Smooth muscle cell (in vitro differentiated cells): ENCODE measurements around the gene GFOD1. TPM values are rescaled to one million over a fixed set of nuclear protein-coding genes. Genes with fewer than 3 reads are reported as not detected.
"Not testable (repeated sequence)": the region's sequence is repeated elsewhere in the genome, so short reads cannot be mapped to it uniquely, and the experiment has no call there.

Source experiments
- DNase-seq: peaks from one replicate; lab custom pipeline; 2025; ENCODE audit not compliant: unreplicated experiment; lab: John Stamatoyannopoulos, UW
- H2AFZ ChIP-seq: fragments of 200-600 bp; sonication (generic); 2 replicates; pipeline ENCODE4 v1.6.0; 2016; ENCODE audit warnings: antibody characterized with exemption, low read depth, mild to moderate bottlenecking
- H3F3A ChIP-seq: fragments of 200-600 bp; sonication (generic); 2 replicates; pipeline ENCODE4 v1.6.0; 2017; ENCODE audit warnings: antibody characterized with exemption, low read depth
- H3K27ac ChIP-seq: fragments of 200-600 bp; sonication (generic); 2 replicates; pipeline ENCODE4 v1.5.1; 2016; ENCODE audit warnings: low read depth, mild to moderate bottlenecking
- H3K27me3 ChIP-seq: fragments of 200-600 bp; sonication (generic); 2 replicates; pipeline ENCODE4 v1.6.1; 2016; ENCODE audit warnings: low read depth, mild to moderate bottlenecking
- H3K36me3 ChIP-seq: fragments of 200-600 bp; sonication (generic); 2 replicates; pipeline ENCODE4 v1.5.1; 2016; ENCODE audit warnings: low read depth
- H3K4me1 ChIP-seq: fragments of 200-600 bp; sonication (generic); 2 replicates; pipeline ENCODE4 v1.5.1; 2016; ENCODE audit warnings: low read depth
- H3K4me2 ChIP-seq: fragments of 200-600 bp; sonication (generic); 2 replicates; pipeline ENCODE4 v1.6.0; 2016; ENCODE audit warnings: mild to moderate bottlenecking
- H3K4me3 ChIP-seq: fragments of 200-600 bp; sonication (generic); 2 replicates; pipeline ENCODE4 v1.5.1; 2016; ENCODE audit warnings: mild to moderate bottlenecking
- H3K79me2 ChIP-seq: fragments of 200-600 bp; sonication (generic); 2 replicates; pipeline ENCODE4 v1.6.0; 2016; ENCODE audit warnings: low read depth, mild to moderate bottlenecking
- H3K9ac ChIP-seq: fragments of 200-600 bp; sonication (generic); 2 replicates; pipeline ENCODE4 v1.6.0; 2016; ENCODE audit warnings: low read depth
- H3K9me3 ChIP-seq: fragments of 200-600 bp; sonication (generic); replicated peaks from 2 replicates; pipeline ENCODE4 v1.5.1; 2016; ENCODE audit warnings: low read depth
- H4K20me1 ChIP-seq: fragments of 200-600 bp; sonication (generic); 2 replicates; pipeline ENCODE4 v1.6.0; 2016; ENCODE audit warnings: low read depth
- CTCF ChIP-seq: fragments of 200-600 bp; sonication (generic); IDR thresholded peaks from 2 replicates; pipeline ENCODE4 v1.5.1; 2017; ENCODE audit warnings: borderline replicate concordance, mild to moderate bottlenecking, antibody characterized with exemption; ENCODE audit not compliant: insufficient read depth, poor library complexity, severe bottlenecking
- WGBS: methylation state at CpG from one replicate; pipeline ENCODE4 v1.1.7; 2016; ENCODE audit warnings: low lambda C conversion rate; 5-methylcytosine and 5-hydroxymethylcytosine counted together
- polyA plus RNA-seq: library from polyadenylated mRNA; unstranded; fragments of >200 nt; fragmentation: Nextera tagmentation; extraction: Ambion mirVana; gene quantifications from 2 replicates; pipeline ENCODE4 v1.2.1, GENCODE V29; 2016
- total RNA-seq: library from RNA; depleted of rRNA; stranded (reverse); fragments of >200 nt; gene quantifications from 2 replicates; pipeline ENCODE4 v1.2.3, GENCODE V29; 2014

Gene GFOD1
- total and polyA plus RNA-seq, 2 experiments from 2014 or later = 9.6 to 14.0 TPM

GRCh38 chr6:13446381-13446780 lies 41.0 kb downstream of the GFOD1 start:
- no peak overlapping the region for H3K4me3 ChIP-seq
- TF ChIP-seq CTCF = no peak
- H3K36me3 ChIP-seq = no peaks in the 10 kb centered on the region
- H3K9me3 ChIP-seq = no peaks in the 10 kb centered on the region
- peaks cover 23% of the 10 kb centered on the region for H3K79me2 ChIP-seq
- H3K27ac ChIP-seq = no peak overlapping the region
- peaks cover 9% of the 10 kb centered on the region for H3K4me1 ChIP-seq
- no peaks in the 10 kb centered on the region for H3K27me3 ChIP-seq
- no peak for DNase-seq
- no peak overlapping the region for H3K9ac ChIP-seq
- H4K20me1 ChIP-seq = peaks cover 4% of the 10 kb centered on the region
- 96% methylated on average over 7 of the region's 7 CpGs for WGBS
- H3F3A ChIP-seq = peaks cover 7% of the 10 kb centered on the region
- no peak overlapping the region for H3K4me2 ChIP-seq
- H2AFZ ChIP-seq = no peak overlapping the region

- Histone ChIP-seq H2AFZ (no peak overlapping the region), H3K4me1 (peaks cover 9% of the 10 kb centered on the region), H3K79me2 (peaks cover 23% of the 10 kb centered on the region), H3K36me3 (no peaks in the 10 kb centered on the region), H3K27ac (no peak overlapping the region), H3K9me3 (no peaks in the 10 kb centered on the region), H3K27me3 (no peaks in the 10 kb centered on the region), H3F3A (peaks cover 7% of the 10 kb centered on the region), H3K9ac (no peak overlapping the region), H4K20me1 (peaks cover 4% of the 10 kb centered on the region), H3K4me3 (no peak overlapping the region), H3K4me2 (no peak overlapping the region)
- WGBS = 75% methylated on average over 3 of the region's 3 CpGs
- no peak for DNase-seq
- TF ChIP-seq CTCF = no peak
These were observed 41.7 kb downstream of the GFOD1 start for GRCh38 chr6:13445744-13446115.

GRCh38 chr6:13445005-13445743 lies 42.2 kb downstream of the GFOD1 start:
- Histone ChIP-seq H3K27ac (no peak overlapping the region), H2AFZ (no peak overlapping the region), H3K9me3 (no peaks in the 10 kb centered on the region), H3K79me2 (peaks cover 23% of the 10 kb centered on the region), H4K20me1 (peaks cover 4% of the 10 kb centered on the region), H3K4me1 (peaks cover 9% of the 10 kb centered on the region), H3K36me3 (no peaks in the 10 kb centered on the region), H3K9ac (no peak overlapping the region), H3K4me2 (peak overlapping the region; percentile 53), H3K27me3 (no peaks in the 10 kb centered on the region), H3K4me3 (no peak overlapping the region), H3F3A (peaks cover 7% of the 10 kb centered on the region)
- no peak for DNase-seq
- 47% methylated on average over 9 of the region's 9 CpGs for WGBS
- TF ChIP-seq CTCF = no peak

- no peak overlapping the region for H3K4me3 ChIP-seq
These were observed 42.8 kb downstream of the GFOD1 start for GRCh38 chr6:13444604-13445003.

GRCh38 chr6:13443978-13444377 lies 43.4 kb downstream of the GFOD1 start:
- 90% methylated on average over 6 of the region's 6 CpGs for WGBS
- H2AFZ ChIP-seq, H3K4me3 ChIP-seq, H3K36me3 ChIP-seq, H3K27ac ChIP-seq, H3K4me2 ChIP-seq, H3K27me3 ChIP-seq, DNase-seq, H3K4me1 ChIP-seq, H3K9me3 ChIP-seq, H4K20me1 ChIP-seq, H3K9ac ChIP-seq, H3F3A ChIP-seq: not testable (repeated sequence)
- peaks cover 27% of the 10 kb centered on the region for H3K79me2 ChIP-seq

More at GRCh38 chr6:13444604-13445003, 42.8 kb downstream of the GFOD1 start:
- Histone ChIP-seq H2AFZ (no peak overlapping the region), H3K27me3 (no peaks in the 10 kb centered on the region), H4K20me1 (peaks cover 4% of the 10 kb centered on the region), H3K36me3 (no peaks in the 10 kb centered on the region), H3K4me1 (peaks cover 9% of the 10 kb centered on the region), H3K9me3 (no peaks in the 10 kb centered on the region), H3K27ac (no peak overlapping the region), H3K4me2 (peak overlapping the region; percentile 53), H3K79me2 (peaks cover 23% of the 10 kb centered on the region), H3K9ac (no peak overlapping the region), H3F3A (peaks cover 7% of the 10 kb centered on the region)
- 94% methylated on average over 3 of the region's 3 CpGs for WGBS
- DNase-seq = no peak
- TF ChIP-seq CTCF = no peak
